HEK293 (cell line): ENCODE data around the gene PAF1.

Experiments
- CTCF ChIA-PET: fragments of 350-600 bp; formaldehyde crosslinking; extraction: SDS; loops from one replicate; lab custom pipeline; 2021; ENCODE audit warnings: antibody characterized with exemption; lab: Yijun Ruan, JAX
- POLR2A ChIA-PET: fragments of 300-600 bp; formaldehyde crosslinking; extraction: SDS; loops from one replicate; lab custom pipeline; 2020; ENCODE audit warnings: antibody characterized with exemption, inconsistent platforms; lab: Yijun Ruan, JAX
- H3K27ac ChIP-seq: fragments of 200-500 bp; sonication (Bioruptor generic); 2 replicates; pipeline ENCODE4 v1.5.1; 2014; ENCODE audit warnings: low read depth, low read length, control low read depth, inconsistent platforms; ENCODE audit errors: extremely low read depth
- H3K36me3 ChIP-seq, 2 experiments: fragments of 200-500 bp in 1 of 2; sonication (Bioruptor generic) in 1 of 2; 1 replicate in 1 of 2; 2 replicates in 1 of 2; pipeline ENCODE4 v1.5.1; 2014 to 2017; ENCODE audit warnings: inconsistent platforms in 2 of 2, low read length in 2 of 2; ENCODE audit not compliant: control insufficient read depth in 2 of 2, insufficient read depth in 1 of 2
- H3K4me1 ChIP-seq: fragments of 200-500 bp; sonication (Bioruptor generic); 2 replicates; pipeline ENCODE4 v1.5.1; 2014; ENCODE audit warnings: mild to moderate bottlenecking, low read length, inconsistent platforms; ENCODE audit not compliant: control insufficient read depth, insufficient read depth
- H3K4me3 ChIP-seq: 2 replicates; pipeline ENCODE4 v1.5.1; 2011; ENCODE audit warnings: low read depth, mild to moderate bottlenecking, control low read depth, low read length, moderate library complexity
- H3K9me3 ChIP-seq: fragments of 200-500 bp; sonication (Bioruptor generic); 2 replicates; pipeline ENCODE4 v1.5.1; 2014; ENCODE audit warnings: low read depth, low read length, inconsistent platforms; ENCODE audit not compliant: control insufficient read depth, insufficient read depth
- PRDM10 ChIP-seq: fragments of 450-650 bp; formaldehyde crosslinking; IDR thresholded peaks from 2 replicates; pipeline ENCODE4 v1.5.1; 2016; ENCODE audit warnings: missing biosample characterization, missing genetic modification characterization
- ZFP69B ChIP-seq: fragments of 450-650 bp; formaldehyde crosslinking; IDR thresholded peaks from 2 replicates; pipeline ENCODE4 v1.5.1; 2016; ENCODE audit warnings: missing biosample characterization, missing genetic modification characterization
- ZNF2 ChIP-seq: fragments of 450-650 bp; formaldehyde crosslinking; IDR thresholded peaks from 2 replicates; pipeline ENCODE4 v1.5.1; 2016; ENCODE audit warnings: missing biosample characterization, missing genetic modification characterization
- ZNF202 ChIP-seq: fragments of 450-650 bp; formaldehyde crosslinking; IDR thresholded peaks from 2 replicates; pipeline ENCODE4 v1.5.1; 2016; ENCODE audit warnings: missing biosample characterization, missing genetic modification characterization, borderline replicate concordance
- ZNF266 ChIP-seq: fragments of 450-650 bp; formaldehyde crosslinking; IDR thresholded peaks from 2 replicates; pipeline ENCODE4 v1.5.1; 2016; ENCODE audit warnings: missing biosample characterization, missing genetic modification characterization, low read depth
- ZNF302 ChIP-seq: fragments of 450-650 bp; formaldehyde crosslinking; IDR thresholded peaks from 2 replicates; pipeline ENCODE4 v1.5.1; 2016; ENCODE audit warnings: missing biosample characterization, missing genetic modification characterization, low read depth
- ZNF37A ChIP-seq: fragments of 450-650 bp; IDR thresholded peaks from 2 replicates; pipeline ENCODE4 v1.5.1; 2018; ENCODE audit warnings: missing biosample characterization, missing genetic modification characterization
- ZNF391 ChIP-seq: fragments of 450-650 bp; formaldehyde crosslinking; IDR thresholded peaks from 2 replicates; pipeline ENCODE4 v1.5.1; 2016; ENCODE audit warnings: low read depth, missing biosample characterization, missing genetic modification characterization, borderline replicate concordance
- ZNF398 ChIP-seq: fragments of 450-650 bp; formaldehyde crosslinking; IDR thresholded peaks from 2 replicates; pipeline ENCODE4 v1.5.1; 2017; ENCODE audit warnings: missing biosample characterization, missing genetic modification characterization
- ZNF510 ChIP-seq: fragments of 450-650 bp; formaldehyde crosslinking; IDR thresholded peaks from 2 replicates; pipeline ENCODE4 v1.5.1; 2018; ENCODE audit warnings: mild to moderate bottlenecking, missing genetic modification characterization, missing biosample characterization; ENCODE audit not compliant: insufficient replicate concordance
- ZNF629 ChIP-seq: fragments of 450-650 bp; formaldehyde crosslinking; IDR thresholded peaks from 2 replicates; pipeline ENCODE4 v1.5.1; 2017; ENCODE audit warnings: missing biosample characterization, missing genetic modification characterization
- ZNF664 ChIP-seq: fragments of 450-650 bp; formaldehyde crosslinking; IDR thresholded peaks from 2 replicates; pipeline ENCODE4 v1.5.1; 2016; ENCODE audit warnings: missing biosample characterization, missing genetic modification characterization
- ZNF776 ChIP-seq: fragments of 450-650 bp; formaldehyde crosslinking; IDR thresholded peaks from 2 replicates; pipeline ENCODE4 v1.5.0; 2017; ENCODE audit warnings: missing biosample characterization, missing genetic modification characterization, borderline replicate concordance
- TF ChIP-seq, protein P1 (sequence below): sonication (generic); formaldehyde crosslinking; IDR thresholded peaks from 2 replicates; pipeline ENCODE4 v1.8.1; 2022; ENCODE audit warnings: mild to moderate bottlenecking, moderate library complexity, missing genetic modification reagents
- TF ChIP-seq, protein P2 (sequence below): IDR thresholded peaks from 2 replicates; pipeline ENCODE4 v1.6.1; 2011; ENCODE audit warnings: mild to moderate bottlenecking, low read depth, low read length, borderline replicate concordance

PAF1 gene

DNA sequence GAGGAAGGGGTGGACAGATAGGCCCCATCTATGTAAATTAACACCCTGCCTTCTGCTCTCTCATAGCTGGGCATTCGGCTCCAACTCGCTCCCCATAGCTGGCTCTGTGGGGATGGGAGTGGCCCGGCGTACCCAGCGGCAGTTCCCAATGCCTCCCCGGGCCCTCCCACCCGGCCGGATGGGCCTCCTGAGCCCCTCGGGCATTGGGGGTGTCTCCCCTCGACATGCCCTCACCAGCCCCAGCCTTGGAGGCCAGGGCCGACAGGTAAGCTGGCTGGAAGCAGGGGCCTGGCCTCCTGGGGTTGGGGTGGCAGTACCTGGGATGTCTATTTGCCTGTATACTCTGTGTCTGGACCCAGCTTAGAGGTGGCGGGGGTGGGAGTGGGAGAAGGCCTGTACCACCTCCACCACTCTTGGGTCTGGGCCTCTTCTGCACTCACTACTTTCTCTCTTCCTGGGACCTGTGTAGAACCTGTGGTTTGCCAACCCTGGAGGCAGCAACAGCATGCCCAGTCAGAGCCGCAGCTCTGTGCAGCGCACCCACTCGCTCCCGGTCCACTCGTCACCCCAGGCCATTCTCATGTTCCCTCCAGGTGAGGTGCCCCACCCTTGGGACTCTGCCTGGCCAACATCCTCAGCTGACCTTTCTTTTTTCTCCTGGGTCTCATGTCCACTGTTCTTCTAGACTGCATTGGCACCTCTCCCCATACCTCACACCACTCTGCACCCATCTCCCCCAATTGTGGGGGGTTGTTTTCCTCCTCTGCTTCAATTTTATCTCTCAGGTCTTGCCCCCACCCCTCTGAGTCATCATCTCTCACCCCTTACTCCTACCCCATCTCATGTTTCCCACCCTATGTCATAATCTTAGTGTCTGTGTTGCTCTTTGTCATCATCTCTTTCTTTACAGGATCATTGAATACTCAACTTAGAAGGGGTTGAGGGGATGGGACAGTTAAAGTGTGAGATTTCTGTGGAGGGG is 10.1 kb downstream of the PAF1 start (continued):
- TF ChIP-seq, protein P1, sequence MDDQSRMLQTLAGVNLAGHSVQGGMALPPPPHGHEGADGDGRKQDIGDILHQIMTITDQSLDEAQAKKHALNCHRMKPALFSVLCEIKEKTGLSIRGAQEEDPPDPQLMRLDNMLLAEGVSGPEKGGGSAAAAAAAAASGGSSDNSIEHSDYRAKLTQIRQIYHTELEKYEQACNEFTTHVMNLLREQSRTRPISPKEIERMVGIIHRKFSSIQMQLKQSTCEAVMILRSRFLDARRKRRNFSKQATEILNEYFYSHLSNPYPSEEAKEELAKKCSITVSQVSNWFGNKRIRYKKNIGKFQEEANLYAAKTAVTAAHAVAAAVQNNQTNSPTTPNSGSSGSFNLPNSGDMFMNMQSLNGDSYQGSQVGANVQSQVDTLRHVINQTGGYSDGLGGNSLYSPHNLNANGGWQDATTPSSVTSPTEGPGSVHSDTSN (CRISPR knock-in tag), result no peak
- TF ChIP-seq ZNF266 (no peak), ZNF302 (tag by site-specific recombination) (no peak), ZNF398 (tag by site-specific recombination) (peak; percentile 91), ZNF629 (tag by site-specific recombination) (peak; percentile 22; the same call in 1 of the 2 replicates), ZNF202 (tag by site-specific recombination) (no peak), ZNF510 (tag by site-specific recombination) (no peak)
- TF ChIP-seq, all 188 proteins: peak for 10

- Histone ChIP-seq H3K27ac (no peak overlapping the region), H3K36me3 (peaks cover 98 to 100% of the 10 kb centered on the region in 2 experiments), H3K9me3 (no peaks in the 10 kb centered on the region), H3K4me3 (no peak overlapping the region), H3K4me1 (peaks cover 2% of the 10 kb centered on the region; the same call in 1 of the 2 replicates)
- CTCF ChIA-PET, result interaction anchor here (0.6 to 1.1 kb wide), 2 partner anchors 18 to 411 kb away, joined by 3 read pairs; no protein-coding TSS in a partner anchor
- POLR2A ChIA-PET, result interaction anchor here (1.6 kb wide), 1 partner anchor 11 kb away, joined by 7 read pairs; the partner anchor contains the start of genes MED29 and PAF1
- TF ChIP-seq ZFP69B (tag by site-specific recombination), result no peak
- TF ChIP-seq, protein P2, sequence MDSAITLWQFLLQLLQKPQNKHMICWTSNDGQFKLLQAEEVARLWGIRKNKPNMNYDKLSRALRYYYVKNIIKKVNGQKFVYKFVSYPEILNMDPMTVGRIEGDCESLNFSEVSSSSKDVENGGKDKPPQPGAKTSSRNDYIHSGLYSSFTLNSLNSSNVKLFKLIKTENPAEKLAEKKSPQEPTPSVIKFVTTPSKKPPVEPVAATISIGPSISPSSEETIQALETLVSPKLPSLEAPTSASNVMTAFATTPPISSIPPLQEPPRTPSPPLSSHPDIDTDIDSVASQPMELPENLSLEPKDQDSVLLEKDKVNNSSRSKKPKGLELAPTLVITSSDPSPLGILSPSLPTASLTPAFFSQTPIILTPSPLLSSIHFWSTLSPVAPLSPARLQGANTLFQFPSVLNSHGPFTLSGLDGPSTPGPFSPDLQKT, result no peak
- no peak for TF ChIP-seq ZNF664 (tag by site-specific recombination)
- TF ChIP-seq ZNF776, result no peak
- TF ChIP-seq ZNF37A (tag by site-specific recombination), result no peak
- no peak for TF ChIP-seq PRDM10
- TF ChIP-seq ZNF2 (tag by site-specific recombination), result no peak
- TF ChIP-seq ZNF391 (tag by site-specific recombination), result no peak
These were observed 11.0 kb downstream of the PAF1 start for GRCh38 chr19:39379865-39380396.
